NT2/D1 (cell line): ENCODE results near the gene MBNL1.

Experiments
- DNase-seq: peaks from one replicate; pipeline ENCODE4 v3.0.0-alpha.2; 2011; ENCODE audit warnings: low read depth, low spot score
- H3K27me3 ChIP-seq: 2 replicates; pipeline ENCODE4 v1.6.0; 2011; ENCODE audit warnings: mild to moderate bottlenecking; ENCODE audit not compliant: insufficient read length, insufficient read depth
- H3K36me3 ChIP-seq: 2 replicates; pipeline ENCODE4 v1.6.1; 2011; ENCODE audit warnings: mild to moderate bottlenecking, low read length, mixed read lengths; ENCODE audit not compliant: insufficient read depth, insufficient read length
- H3K4me1 ChIP-seq: 2 replicates; pipeline ENCODE4 v1.5.1; 2011; ENCODE audit not compliant: insufficient read depth, insufficient read length
- H3K4me3 ChIP-seq: 2 replicates; pipeline ENCODE4 v1.5.1; 2011; ENCODE audit warnings: low read depth; ENCODE audit not compliant: insufficient read length
- H3K9ac ChIP-seq: 2 replicates; pipeline ENCODE4 v1.6.0; 2011; ENCODE audit warnings: low read depth; ENCODE audit not compliant: insufficient read length
- H3K9me3 ChIP-seq: 2 replicates; pipeline ENCODE4 v1.5.1; 2011; ENCODE audit warnings: mild to moderate bottlenecking, low read length; ENCODE audit not compliant: insufficient read depth
- SUZ12 ChIP-seq: IDR thresholded peaks from 2 replicates; pipeline ENCODE4 v1.6.1; 2011; ENCODE audit not compliant: insufficient read length, insufficient read depth; ENCODE audit errors: extremely low read depth
- YY1 ChIP-seq: IDR thresholded peaks from 2 replicates; pipeline ENCODE4 v1.6.1; 2011; ENCODE audit not compliant: insufficient read length, insufficient read depth
- ZNF274 ChIP-seq: IDR thresholded peaks from 2 replicates; pipeline ENCODE4 v1.6.1; 2011; ENCODE audit warnings: mild to moderate bottlenecking, low read depth, low read length

Gene MBNL1

GRCh38 chr3:152260529-152260928 is 8.2 kb upstream of the MBNL1 start:
- Histone ChIP-seq H3K4me3 (no peak overlapping the region), H3K4me1 (no peaks in the 10 kb centered on the region), H3K9me3 (no peaks in the 10 kb centered on the region), H3K9ac (no peak overlapping the region), H3K36me3 (no peaks in the 10 kb centered on the region), H3K27me3 (no peaks in the 10 kb centered on the region)
- DNase-seq: no peak
- TF ChIP-seq SUZ12 (no peak), ZNF274 (no peak), YY1 (no peak)

GRCh38 chr3:152261329-152261728 is 7.4 kb upstream of the MBNL1 start:
- TF ChIP-seq SUZ12: no peak
- no peak for TF ChIP-seq YY1
- no peaks in the 10 kb centered on the region for H3K27me3 ChIP-seq
- H3K4me3 ChIP-seq: no peak overlapping the region
- H3K4me1 ChIP-seq: no peaks in the 10 kb centered on the region
- no peaks in the 10 kb centered on the region for H3K9me3 ChIP-seq
- no peaks in the 10 kb centered on the region for H3K36me3 ChIP-seq
- no peak for DNase-seq
- H3K9ac ChIP-seq: no peak overlapping the region

GRCh38 chr3:152263711-152264110 is 5.0 kb upstream of the MBNL1 start:
- DNase-seq: no peak
- Histone ChIP-seq H3K4me3 (no peak overlapping the region), H3K36me3 (no peaks in the 10 kb centered on the region), H3K27me3 (peaks cover 21% of the 10 kb centered on the region), H3K4me1 (no peaks in the 10 kb centered on the region), H3K9me3 (peaks cover 10% of the 10 kb centered on the region; the same call in 1 of the 2 replicates), H3K9ac (no peak overlapping the region)
- no peak for TF ChIP-seq ZNF274
- no peak for TF ChIP-seq SUZ12
- no peak for TF ChIP-seq YY1

- Histone ChIP-seq H3K9me3 (peaks cover 10% of the 10 kb centered on the region; the same call in 1 of the 2 replicates), H3K4me3 (no peak overlapping the region), H3K36me3 (no peaks in the 10 kb centered on the region), H3K4me1 (no peaks in the 10 kb centered on the region), H3K9ac (no peak overlapping the region), H3K27me3 (peaks cover 24% of the 10 kb centered on the region)
- DNase-seq: no peak
- TF ChIP-seq ZNF274 (no peak), SUZ12 (no peak), YY1 (no peak)
Measured at GRCh38 chr3:152264378-152264777, 4.4 kb upstream of the MBNL1 start.

- no peak for DNase-seq
- Histone ChIP-seq H3K9me3 (peaks cover 10% of the 10 kb centered on the region; the same call in 1 of the 2 replicates), H3K4me1 (no peaks in the 10 kb centered on the region), H3K27me3 (peaks cover 33% of the 10 kb centered on the region), H3K4me3 (no peak overlapping the region), H3K9ac (no peak overlapping the region), H3K36me3 (no peaks in the 10 kb centered on the region)
- TF ChIP-seq YY1 (no peak), SUZ12 (no peak), ZNF274 (no peak)
Measured at GRCh38 chr3:152266221-152266995, 2.3 kb upstream of the MBNL1 start.

GRCh38 chr3:152267831-152268554 is 736 bp upstream of the MBNL1 start:
- H3K9ac ChIP-seq: peak overlapping the region; percentile 69
- H3K4me1 ChIP-seq: no peaks in the 10 kb centered on the region
- H3K4me3 ChIP-seq: peak overlapping the region; percentile 83
- H3K27me3 ChIP-seq: peaks cover 33% of the 10 kb centered on the region
- no peaks in the 10 kb centered on the region for H3K36me3 ChIP-seq
- peaks cover 10% of the 10 kb centered on the region; the same call in 1 of the 2 replicates for H3K9me3 ChIP-seq
- no peak for DNase-seq
- TF ChIP-seq SUZ12: no peak
- TF ChIP-seq ZNF274: no peak
- no peak for TF ChIP-seq YY1

- Histone ChIP-seq H3K4me1 (no peaks in the 10 kb centered on the region), H3K9me3 (peaks cover 10% of the 10 kb centered on the region; the same call in 1 of the 2 replicates), H3K4me3 (peak overlapping the region; percentile 83), H3K27me3 (peaks cover 33% of the 10 kb centered on the region), H3K36me3 (no peaks in the 10 kb centered on the region), H3K9ac (peak overlapping the region; percentile 69)
- peak; percentile 25 for DNase-seq
- TF ChIP-seq YY1 (no peak), SUZ12 (no peak), ZNF274 (no peak)
Measured at GRCh38 chr3:152269056-152269830, 514 bp downstream of the MBNL1 start.
